H1 (cell line): ENCODE data around the gene CCNC. TPM values are rescaled to one million over a fixed set of nuclear protein-coding genes. Genes with fewer than 3 reads are reported as not detected.

Experiments used
- CHD7 ChIP-seq: fragments of 300-600 bp; sonication (generic); IDR thresholded peaks from 2 replicates; pipeline ENCODE4 v1.7.1; 2012; ENCODE audit warnings: low read length, moderate library complexity, mild to moderate bottlenecking, inconsistent platforms; ENCODE audit not compliant: insufficient replicate concordance
- CTBP2 ChIP-seq: IDR thresholded peaks from 2 replicates; pipeline ENCODE4 v1.7.0; 2011; ENCODE audit warnings: borderline replicate concordance, mild to moderate bottlenecking, moderate library complexity, mixed read lengths, low read length; ENCODE audit not compliant: insufficient read depth, insufficient read length
- KDM4A ChIP-seq: IDR thresholded peaks from one replicate; pipeline ENCODE4 v1.7.1; 2012; ENCODE audit warnings: low read depth, mild to moderate bottlenecking, moderate library complexity, low read length, inconsistent platforms; ENCODE audit not compliant: severe bottlenecking
- MAFK ChIP-seq: IDR thresholded peaks from 2 replicates; pipeline ENCODE4 v1.6.1; 2012; ENCODE audit warnings: low read depth, mild to moderate bottlenecking, improper control_type of control experiment, low read length
- MAX ChIP-seq: IDR thresholded peaks from 2 replicates; pipeline ENCODE4 v1.6.1; 2012; ENCODE audit warnings: inconsistent platforms
- POU5F1 ChIP-seq: IDR thresholded peaks from 2 replicates; pipeline ENCODE4 v1.6.1; 2011; ENCODE audit warnings: low read depth, mild to moderate bottlenecking, low read length, moderate library complexity
- USF2 ChIP-seq: IDR thresholded peaks from 2 replicates; pipeline ENCODE4 v1.6.1; 2011; ENCODE audit warnings: low read length, improper control_type of control experiment
- polyA plus RNA-seq, 7 experiments: library from polyadenylated mRNA; depleted of rRNA in 3 of 7; stranded (reverse) in 5 of 7; unstranded in 2 of 7; fragments of >200 nt in 5 of 7; fragments of 200-250 nt in 2 of 7; gene quantifications; 1 replicate in 5 of 7; 2 replicates in 1 of 7; 4 replicates in 1 of 7; pipeline versions ENCODE4 v1.2.1 to v1.2.3, GENCODE V29; 2011 to 2013; ENCODE audit warnings: missing spikeins in 2 of 7, mixed read lengths in 2 of 7
- total RNA-seq: library from RNA; stranded (reverse); fragmentation: NEBNext Ultra II Directional; extraction: Animal tissue kit (Norgen Biotek cat#: 25700); gene quantifications from 2 replicates; pipeline ENCODE4 v1.2.1, GENCODE V29; 2021
- TF ChIP-seq, protein P1 (sequence below): IDR thresholded peaks from 2 replicates; pipeline ENCODE4 v1.6.1; 2012; ENCODE audit warnings: inconsistent platforms

CCNC gene
- total and polyA plus RNA-seq, 2 of the 8 experiments (the other 6 are each of a cell fraction or from before 2014, with no cell fraction given) = 45.4 to 107 TPM

DNA sequence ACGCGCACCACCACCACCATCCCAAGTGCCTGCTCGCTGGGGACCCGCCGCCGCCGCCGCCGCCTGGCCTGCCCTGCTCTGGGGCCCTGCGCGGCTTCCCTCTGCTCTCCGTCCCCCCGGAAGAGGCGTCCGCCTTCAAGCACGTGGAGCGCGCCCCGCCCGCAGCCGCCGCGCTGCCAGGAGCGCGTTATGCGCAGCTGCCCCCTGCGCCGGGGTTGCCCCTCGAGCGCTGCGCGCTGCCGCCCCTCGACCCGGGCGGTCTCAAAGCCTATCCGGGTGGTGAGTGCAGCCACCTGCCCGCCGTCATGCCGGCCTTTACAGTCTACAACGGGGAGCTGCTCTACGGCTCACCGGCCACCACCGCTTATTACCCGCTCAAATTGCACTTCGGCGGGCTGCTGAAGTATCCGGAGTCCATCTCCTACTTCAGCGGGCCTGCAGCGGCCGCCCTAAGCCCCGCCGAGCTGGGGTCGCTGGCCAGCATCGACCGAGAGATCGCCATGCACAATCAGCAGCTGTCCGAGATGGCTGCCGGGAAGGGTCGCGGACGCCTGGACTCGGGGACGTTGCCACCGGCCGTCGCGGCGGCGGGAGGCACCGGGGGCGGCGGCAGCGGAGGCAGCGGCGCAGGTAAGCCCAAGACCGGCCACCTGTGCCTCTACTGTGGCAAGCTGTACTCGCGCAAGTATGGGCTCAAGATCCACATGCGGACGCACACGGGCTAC is 45.4 kb upstream of the CCNC start (continued):
- TF ChIP-seq CHD7 (no peak), MAX (peak; percentile 80), KDM4A (peak; percentile 93), MAFK (no peak), CTBP2 (no peak), POU5F1 (no peak), USF2 (no peak)
- TF ChIP-seq, protein P1, sequence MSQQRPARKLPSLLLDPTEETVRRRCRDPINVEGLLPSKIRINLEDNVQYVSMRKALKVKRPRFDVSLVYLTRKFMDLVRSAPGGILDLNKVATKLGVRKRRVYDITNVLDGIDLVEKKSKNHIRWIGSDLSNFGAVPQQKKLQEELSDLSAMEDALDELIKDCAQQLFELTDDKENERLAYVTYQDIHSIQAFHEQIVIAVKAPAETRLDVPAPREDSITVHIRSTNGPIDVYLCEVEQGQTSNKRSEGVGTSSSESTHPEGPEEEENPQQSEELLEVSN = peak; percentile 52
